HEK293T (cell line): Measurements from ENCODE around the gene RBFOX2.

Experiments used
- FOXM1 ChIP-seq: fragments of 450-650 bp; IDR thresholded peaks from 2 replicates; pipeline ENCODE4 v1.6.1; 2017; ENCODE audit warnings: mild to moderate bottlenecking, borderline replicate concordance
- SUZ12 ChIP-seq: fragments of 450-650 bp; IDR thresholded peaks from 2 replicates; pipeline ENCODE4 v1.6.1; 2016; ENCODE audit warnings: mild to moderate bottlenecking

- TF ChIP-seq SUZ12 (no peak), FOXM1 (no peak)
Measured at GRCh38 chr22:36026741-36027140, 1.9 kb downstream of the RBFOX2 start.
